Epithelial cell of esophagus (primary cell): ENCODE measurements around the gene SIAH1.
A peak's percentile ranks its signal among the peaks of the same experiment; 100 is the strongest.

ENCODE experiments used
- DNase-seq: peaks from one replicate; pipeline ENCODE4 v3.0.0; 2010; ENCODE audit warnings: low read depth
- H3K4me3 ChIP-seq: 2 replicates; pipeline ENCODE4 v1.5.1; 2011; ENCODE audit warnings: mild to moderate bottlenecking, low read length, control low read depth
- CTCF ChIP-seq: IDR thresholded peaks from 2 replicates; pipeline ENCODE4 v1.5.1; 2011; ENCODE audit warnings: low read depth, mild to moderate bottlenecking, low read length, control low read depth, inconsistent platforms; ENCODE audit not compliant: insufficient read depth; ENCODE audit errors: missing control alignments

Gene SIAH1

DNA sequence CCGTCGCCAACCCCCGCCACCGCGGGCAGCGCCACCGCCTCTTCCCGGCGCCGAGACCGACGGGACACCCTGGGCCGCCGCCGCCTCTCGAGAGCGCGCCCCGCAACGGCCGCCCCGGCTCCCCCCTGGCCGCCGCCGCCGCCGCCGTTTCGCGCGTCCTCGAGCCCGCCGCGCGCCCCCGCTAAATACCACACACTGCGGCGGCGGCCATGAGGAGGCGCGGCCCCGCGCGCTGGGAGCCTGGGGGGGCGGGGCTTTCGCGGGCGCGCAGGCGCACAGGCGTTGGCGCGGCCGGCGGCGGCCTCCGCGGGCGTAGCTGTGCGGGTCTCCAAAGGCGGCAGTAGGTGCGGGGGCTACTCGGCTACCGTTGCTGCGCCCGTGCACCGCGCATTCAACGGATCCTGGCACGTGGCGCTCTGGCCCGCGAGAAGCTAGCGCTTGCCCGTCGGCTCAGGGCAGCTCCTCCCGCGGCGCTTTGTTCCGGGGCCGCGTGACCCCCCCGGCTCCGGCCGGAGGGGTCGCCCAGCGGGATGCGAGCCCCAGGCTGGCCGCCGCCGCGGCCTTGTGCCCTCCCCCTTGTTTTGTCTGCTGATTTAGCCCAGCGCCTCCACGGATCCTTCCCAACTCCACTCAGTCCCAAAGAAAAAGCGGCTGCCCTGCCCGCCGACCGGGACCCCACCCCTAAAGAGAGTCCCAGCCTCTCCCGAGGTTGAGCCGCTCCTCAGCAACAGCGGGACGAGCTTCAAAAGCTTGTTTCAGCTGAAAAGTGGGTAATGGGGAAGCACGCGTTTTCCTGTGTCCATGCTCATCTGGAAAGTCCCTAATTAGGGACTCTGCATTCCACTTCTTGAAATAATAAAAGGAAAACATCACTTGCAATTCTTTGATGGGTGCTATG is at the start of gene SIAH1:
Gene SIAH1 (minus strand): TSS at position 161 of the 898 bp plus-strand sequence. CDS start 22,985 bp downstream, outside the sequence.
- no peak for TF ChIP-seq CTCF
- H3K4me3 ChIP-seq: peak within 1 kb of the TSS; percentile 93
- peak; percentile 82 for DNase-seq

- TF ChIP-seq CTCF: no peak
- no peak overlapping the region for H3K4me3 ChIP-seq
- no peak for DNase-seq
Observed at GRCh38 chr16:48434653-48435317, 49.6 kb upstream of the SIAH1 start.

- no peak for TF ChIP-seq CTCF
Observed at GRCh38 chr16:48433850-48434530, 48.8 kb upstream of the SIAH1 start.

GRCh38 chr16:48433116-48433849 is 48.1 kb upstream of the SIAH1 start:
- no peak for DNase-seq
- H3K4me3 ChIP-seq: no peak overlapping the region
- TF ChIP-seq CTCF: no peak

More at GRCh38 chr16:48433850-48434530, 48.8 kb upstream of the SIAH1 start:
- no peak overlapping the region for H3K4me3 ChIP-seq
- no peak for DNase-seq

GRCh38 chr16:48432136-48432535 is 46.9 kb upstream of the SIAH1 start:
- peak; percentile 16 for DNase-seq
- H3K4me3 ChIP-seq: no peak overlapping the region
- TF ChIP-seq CTCF: no peak

DNA sequence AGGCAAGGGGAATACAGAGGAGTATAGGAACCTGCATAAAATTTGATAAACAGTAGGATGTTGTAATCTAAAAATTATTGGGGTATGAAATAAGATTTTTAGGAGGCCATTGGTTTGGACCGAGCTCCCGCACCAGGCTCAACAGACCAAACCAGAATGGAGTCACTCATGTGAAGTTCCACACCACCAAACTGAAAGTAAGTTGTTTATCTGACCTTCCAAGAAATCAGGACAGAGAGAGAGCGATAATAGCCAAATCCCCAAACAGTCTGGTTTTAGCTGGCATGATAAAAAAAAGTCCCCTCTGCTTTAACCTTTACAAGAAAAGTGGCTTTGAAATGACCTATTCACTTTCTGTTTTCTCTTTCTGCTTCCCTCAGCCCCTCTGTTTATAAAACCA is 45.7 kb upstream of the SIAH1 start:
- H3K4me3 ChIP-seq: no peak overlapping the region
- DNase-seq: no peak
- TF ChIP-seq CTCF: no peak
